Adipocyte (in vitro differentiated cells): ENCODE measurements around the gene WDFY4.

Experiments
- DNase-seq: peaks from one replicate; pipeline ENCODE4 v3.0.0-alpha.2; 2015; ENCODE audit warnings: low read depth
- H3K27me3 ChIP-seq: replicated peaks from 2 replicates; pipeline ENCODE4 v1.7.0; 2013; ENCODE audit warnings: mild to moderate bottlenecking, low read length, moderate library complexity; ENCODE audit not compliant: control insufficient read depth, insufficient read depth
- H3K36me3 ChIP-seq: 2 replicates; pipeline ENCODE4 v1.7.0; 2013; ENCODE audit warnings: low read length, mild to moderate bottlenecking, moderate library complexity; ENCODE audit not compliant: control insufficient read depth, insufficient read depth, severe bottlenecking
- H3K4me1 ChIP-seq: 2 replicates; pipeline ENCODE4 v1.7.0; 2013; ENCODE audit warnings: mild to moderate bottlenecking, low read length, moderate library complexity; ENCODE audit not compliant: control insufficient read depth, insufficient read depth
- H3K4me3 ChIP-seq: 2 replicates; pipeline ENCODE4 v1.7.0; 2013; ENCODE audit warnings: mild to moderate bottlenecking, low read length, moderate library complexity
- H3K9ac ChIP-seq: 2 replicates; pipeline ENCODE4 v1.7.0; 2013; ENCODE audit warnings: mild to moderate bottlenecking, low read length, moderate library complexity
- H3K9me3 ChIP-seq: 2 replicates; pipeline ENCODE4 v1.7.0; 2013; ENCODE audit warnings: mild to moderate bottlenecking, low read length, moderate library complexity; ENCODE audit not compliant: control insufficient read depth

WDFY4 gene

DNA sequence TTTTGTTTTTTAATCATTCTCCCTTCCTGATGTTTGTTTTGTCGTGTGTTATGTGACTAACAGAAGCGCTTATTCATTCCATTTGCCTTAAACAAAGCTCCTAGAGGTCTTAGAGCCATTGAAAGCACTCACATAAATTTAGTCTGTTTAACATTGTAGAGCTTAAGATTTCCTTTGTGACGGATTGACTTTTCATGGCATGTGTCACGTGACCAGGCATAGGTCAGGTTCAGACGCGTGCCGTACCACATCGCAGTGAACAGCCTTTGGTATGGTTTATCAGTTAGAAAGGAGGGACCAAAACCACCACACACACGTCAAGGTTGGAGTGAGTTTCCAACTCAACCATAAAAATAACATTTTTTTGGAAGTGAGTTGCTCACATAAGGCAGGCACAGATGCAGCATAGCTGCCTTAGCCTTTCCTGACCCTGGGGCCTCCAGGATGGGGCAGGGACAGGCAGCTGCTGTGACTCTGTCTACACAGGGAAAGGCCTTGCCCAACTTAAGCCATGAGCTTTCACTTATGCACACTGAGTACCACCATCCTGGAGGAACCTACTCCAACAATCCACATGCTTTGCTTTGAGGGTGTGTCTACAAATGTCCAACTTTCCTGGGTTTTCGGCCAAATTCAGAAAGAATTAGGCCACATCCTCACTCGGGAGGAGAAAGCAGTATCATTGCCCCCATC lies 55.5 kb downstream of the WDFY4 start:
- no peaks in the 10 kb centered on the region for H3K9me3 ChIP-seq
- no peaks in the 10 kb centered on the region for H3K36me3 ChIP-seq
- no peak for DNase-seq
- H3K4me1 ChIP-seq: no peaks in the 10 kb centered on the region
- H3K4me3 ChIP-seq: no peak overlapping the region
- no peak overlapping the region for H3K9ac ChIP-seq
- H3K27me3 ChIP-seq: peaks cover 42% of the 10 kb centered on the region

DNA sequence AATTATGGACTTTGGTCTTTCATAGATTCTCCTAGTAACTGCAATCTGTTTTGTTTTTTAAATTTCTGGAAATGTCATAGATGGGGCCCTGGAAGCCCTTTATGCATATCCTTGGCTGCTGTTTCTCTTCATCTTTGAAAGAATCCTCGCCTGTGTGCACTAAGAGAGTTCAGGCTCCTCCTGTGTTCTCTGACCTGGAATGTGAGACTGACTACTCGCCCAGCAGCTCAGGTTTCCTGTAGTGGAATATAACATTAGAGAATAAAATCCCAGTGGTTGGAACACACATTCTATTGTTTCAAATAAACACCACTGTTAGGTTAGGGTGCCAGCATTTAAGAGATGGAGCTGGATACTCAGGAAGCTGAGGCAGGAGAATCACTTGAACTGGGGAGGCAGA lies 56.3 kb downstream of the WDFY4 start:
- H3K4me1 ChIP-seq: no peaks in the 10 kb centered on the region
- DNase-seq: no peak
- H3K4me3 ChIP-seq: no peak overlapping the region
- peaks cover 38% of the 10 kb centered on the region for H3K27me3 ChIP-seq
- no peaks in the 10 kb centered on the region for H3K9me3 ChIP-seq
- H3K36me3 ChIP-seq: no peaks in the 10 kb centered on the region
- H3K9ac ChIP-seq: no peak overlapping the region

DNA sequence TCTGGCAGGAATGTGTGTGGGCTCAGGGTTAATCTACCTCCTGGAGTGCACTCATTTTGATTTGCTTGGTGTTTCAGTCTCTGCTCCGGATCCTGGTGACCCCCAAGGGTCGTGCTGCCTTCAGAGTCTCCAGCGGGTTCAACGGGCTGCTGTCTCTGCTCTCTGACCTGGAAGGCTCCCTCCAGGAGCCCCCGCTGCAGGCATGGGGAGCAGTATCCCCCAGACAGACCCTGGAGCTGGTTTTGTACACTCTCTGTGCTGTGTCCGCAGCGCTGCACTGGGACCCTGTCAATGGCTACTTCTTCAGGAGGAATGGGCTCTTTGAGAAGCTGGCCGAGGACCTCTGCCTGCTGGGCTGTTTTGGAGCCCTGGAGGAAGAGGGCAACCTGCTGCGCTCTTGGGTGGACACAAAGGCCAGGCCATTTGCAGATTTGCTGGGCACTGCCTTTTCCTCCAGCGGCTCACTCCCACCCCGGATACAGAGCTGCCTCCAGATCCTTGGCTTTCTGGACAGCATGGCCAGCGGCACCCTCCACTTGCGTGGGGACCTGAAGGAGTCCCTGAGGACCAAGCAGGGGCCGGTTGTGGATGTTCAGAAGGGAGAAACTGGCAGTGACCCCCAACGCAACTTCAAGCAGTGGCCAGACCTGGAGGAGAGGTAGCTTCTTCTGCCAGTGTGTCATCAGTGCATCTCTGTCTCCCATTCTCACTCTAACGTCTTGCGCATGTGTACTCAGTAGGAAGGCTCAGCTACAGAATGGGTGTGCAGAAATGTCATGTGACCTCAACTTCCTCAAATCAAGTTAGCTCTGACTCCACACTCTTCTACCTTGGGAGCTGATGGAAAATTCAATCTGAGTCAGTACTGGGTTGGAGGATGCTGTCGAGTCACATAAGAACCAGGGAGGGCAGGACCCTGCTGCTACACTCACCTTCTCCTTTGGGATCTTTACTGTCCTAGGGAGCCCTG lies 58.5 kb downstream of the WDFY4 start:
- Histone ChIP-seq H3K4me1 (no peaks in the 10 kb centered on the region), H3K36me3 (no peaks in the 10 kb centered on the region), H3K27me3 (peaks cover 21% of the 10 kb centered on the region), H3K4me3 (no peak overlapping the region), H3K9ac (no peak overlapping the region), H3K9me3 (peaks cover 14% of the 10 kb centered on the region)
- no peak for DNase-seq

DNA sequence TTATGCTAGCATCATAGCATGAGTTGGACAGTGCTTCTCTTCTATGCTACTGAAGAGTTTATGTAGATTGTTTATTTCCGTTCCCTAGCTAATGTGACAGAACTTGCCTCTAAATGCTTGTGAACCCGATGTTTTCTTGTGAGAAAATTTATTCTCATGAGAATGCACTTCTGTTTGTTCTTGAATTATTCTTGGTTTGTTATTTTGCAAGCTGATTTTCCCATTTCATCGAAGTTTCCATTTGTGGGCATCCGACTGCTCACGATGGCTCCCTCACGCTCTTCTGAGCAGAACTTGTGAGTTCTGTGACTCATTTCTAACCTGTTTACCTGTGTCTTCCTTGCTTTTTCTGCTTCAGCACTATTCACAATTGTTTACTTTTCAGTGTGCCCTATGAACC lies 59.9 kb downstream of the WDFY4 start:
- DNase-seq: no peak
- Histone ChIP-seq H3K36me3 (no peaks in the 10 kb centered on the region), H3K4me1 (no peaks in the 10 kb centered on the region), H3K4me3 (no peak overlapping the region), H3K9ac (no peak overlapping the region), H3K9me3 (peaks cover 14% of the 10 kb centered on the region), H3K27me3 (peaks cover 14% of the 10 kb centered on the region)

DNA sequence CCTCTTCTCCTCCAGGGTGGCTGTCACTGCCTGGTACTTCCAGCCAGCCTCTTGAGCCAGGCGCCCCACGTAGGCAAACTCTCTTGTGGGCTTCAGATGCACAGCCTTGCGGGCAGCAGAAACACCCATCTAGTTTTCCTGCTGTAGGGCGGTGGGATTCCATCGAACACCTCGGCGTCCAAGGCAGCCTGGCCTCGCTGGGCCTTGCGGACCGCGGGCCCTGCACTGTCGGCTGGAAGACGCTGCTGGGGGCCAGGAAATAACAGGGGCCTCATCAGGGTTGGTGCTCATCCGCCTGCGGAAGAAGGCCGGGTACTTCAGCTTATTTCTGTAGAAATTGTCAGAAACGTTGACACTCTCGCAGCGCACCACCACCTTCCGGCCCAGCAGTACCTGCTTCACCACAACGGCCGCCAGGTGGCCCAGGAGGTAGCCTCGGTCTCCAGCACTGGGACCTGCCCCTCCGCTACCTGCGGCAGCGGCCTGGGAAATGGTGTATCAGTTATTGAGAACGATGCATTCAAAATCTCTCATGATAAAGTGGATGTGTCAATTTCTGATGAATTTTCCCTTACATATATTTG lies 61.1 kb downstream of the WDFY4 start:
- H3K4me1 ChIP-seq: no peaks in the 10 kb centered on the region
- peaks cover 14% of the 10 kb centered on the region for H3K9me3 ChIP-seq
- peaks cover 14% of the 10 kb centered on the region for H3K27me3 ChIP-seq
- no peak overlapping the region for H3K9ac ChIP-seq
- no peak for DNase-seq
- no peaks in the 10 kb centered on the region for H3K36me3 ChIP-seq
- H3K4me3 ChIP-seq: no peak overlapping the region

DNA sequence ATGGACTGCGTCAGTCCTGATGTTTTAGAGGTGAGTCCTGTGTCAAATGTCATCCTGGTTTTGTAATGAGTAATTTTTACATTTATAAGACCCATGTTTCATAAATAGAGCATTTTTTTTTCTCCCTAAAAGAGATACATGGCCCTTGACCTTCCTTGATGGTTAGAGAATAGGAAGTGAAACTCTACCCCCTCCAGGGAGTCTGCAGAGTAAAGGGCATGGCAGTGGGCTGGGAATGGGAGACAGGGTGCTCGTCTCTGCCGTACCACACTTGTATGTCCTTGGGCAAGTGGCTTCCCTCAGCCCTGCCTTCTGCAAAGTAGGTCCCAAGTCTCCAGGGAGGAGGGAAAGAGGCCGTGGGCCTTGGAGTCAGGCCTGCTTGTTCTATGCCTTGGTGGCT lies 63.9 kb downstream of the WDFY4 start:
- Histone ChIP-seq H3K9me3 (peaks cover 14% of the 10 kb centered on the region), H3K4me3 (no peak overlapping the region), H3K9ac (no peak overlapping the region), H3K27me3 (peaks cover 13% of the 10 kb centered on the region), H3K36me3 (no peaks in the 10 kb centered on the region), H3K4me1 (no peaks in the 10 kb centered on the region)
- no peak for DNase-seq

DNA sequence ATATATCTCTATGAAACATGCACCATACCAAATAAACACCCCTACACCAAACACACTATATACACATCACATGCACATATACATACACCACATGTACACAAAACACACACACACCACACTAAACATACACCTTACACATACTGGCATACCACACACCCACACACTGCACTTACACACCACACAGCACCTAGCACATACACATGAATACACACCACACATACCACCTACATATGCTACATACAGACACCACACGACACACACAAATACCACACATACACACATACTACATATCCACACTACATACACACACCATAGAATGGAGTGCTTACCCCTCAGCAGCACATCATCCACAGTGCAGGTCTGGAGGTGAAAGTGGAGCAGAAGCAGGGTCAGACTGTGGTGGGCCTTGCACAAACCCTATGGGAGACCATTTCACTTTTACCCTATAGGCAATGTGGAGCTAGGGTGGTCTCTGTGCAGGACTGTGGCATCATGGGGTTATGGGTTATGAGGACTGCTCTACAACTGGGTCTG lies 64.6 kb downstream of the WDFY4 start:
- Histone ChIP-seq H3K27me3 (peaks cover 8% of the 10 kb centered on the region), H3K9me3 (peaks cover 14% of the 10 kb centered on the region), H3K4me1 (no peaks in the 10 kb centered on the region), H3K4me3 (no peak overlapping the region), H3K36me3 (no peaks in the 10 kb centered on the region), H3K9ac (no peak overlapping the region)
- no peak for DNase-seq

DNA sequence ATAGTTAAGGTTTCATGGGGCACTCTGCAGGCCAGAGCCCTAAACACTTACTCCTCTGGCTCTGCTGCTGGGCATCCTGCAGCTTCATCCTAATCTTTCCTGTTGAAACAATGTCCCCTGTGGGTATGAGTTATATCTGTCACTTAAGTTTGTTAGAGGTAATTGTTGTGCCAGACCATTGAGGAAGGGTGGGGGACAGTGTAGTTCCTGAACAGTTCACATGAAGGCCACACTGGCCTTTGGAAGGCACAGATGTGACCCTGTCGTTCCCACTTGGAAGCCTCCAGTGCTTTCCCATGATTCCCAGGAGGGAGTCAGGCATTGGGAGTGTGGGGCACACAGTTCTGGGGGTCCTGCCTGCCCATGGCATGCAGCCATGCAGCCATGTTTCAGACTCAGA lies 65.3 kb downstream of the WDFY4 start:
- H3K27me3 ChIP-seq: peaks cover 7% of the 10 kb centered on the region
- H3K4me3 ChIP-seq: no peak overlapping the region
- H3K9me3 ChIP-seq: peaks cover 14% of the 10 kb centered on the region
- no peak overlapping the region for H3K9ac ChIP-seq
- no peaks in the 10 kb centered on the region for H3K4me1 ChIP-seq
- DNase-seq: no peak
- H3K36me3 ChIP-seq: no peaks in the 10 kb centered on the region

DNA sequence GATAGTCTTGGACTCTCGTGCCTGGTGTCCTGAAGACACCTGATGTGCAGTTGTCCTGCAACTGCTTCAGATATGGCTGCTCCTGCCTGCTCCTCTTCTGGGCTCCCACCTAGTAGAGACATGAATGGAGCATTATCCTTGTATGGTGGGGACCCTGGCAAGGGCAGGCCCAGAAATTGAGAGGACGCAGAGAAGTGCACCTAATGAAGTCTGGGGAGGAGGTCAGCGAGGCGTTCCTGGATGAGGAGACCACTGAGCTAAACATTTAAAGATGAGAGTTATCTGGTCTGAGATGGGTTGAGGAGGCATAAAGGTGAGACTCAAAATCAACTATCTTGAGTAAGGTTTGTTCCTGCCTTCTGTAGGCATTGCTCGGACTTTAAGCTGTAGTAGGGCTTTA lies 66.3 kb downstream of the WDFY4 start:
- DNase-seq: no peak
- Histone ChIP-seq H3K4me1 (no peaks in the 10 kb centered on the region), H3K9ac (no peak overlapping the region), H3K4me3 (no peak overlapping the region), H3K36me3 (no peaks in the 10 kb centered on the region), H3K27me3 (peaks cover 4% of the 10 kb centered on the region), H3K9me3 (peaks cover 14% of the 10 kb centered on the region)

DNA sequence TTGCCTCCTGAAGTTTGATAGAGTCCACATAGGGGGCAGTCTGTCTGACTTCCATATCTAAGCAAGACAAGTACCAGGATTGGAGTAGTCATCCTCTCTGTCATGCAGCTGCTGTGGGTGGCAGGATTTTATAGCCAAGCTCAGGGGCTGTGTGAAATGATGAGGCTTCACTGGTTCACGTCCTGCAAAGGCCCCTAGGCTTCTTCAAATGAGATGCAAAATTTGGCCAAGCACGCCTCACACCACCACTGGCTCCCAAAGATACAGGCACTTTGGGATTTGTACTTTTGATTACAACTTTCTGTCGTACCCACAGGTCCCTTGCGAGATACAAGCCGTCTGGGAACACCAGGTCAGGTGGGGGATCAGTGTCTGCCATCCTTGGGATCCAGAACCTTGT lies 67.1 kb downstream of the WDFY4 start:
- Histone ChIP-seq H3K4me1 (no peaks in the 10 kb centered on the region), H3K9ac (no peak overlapping the region), H3K9me3 (peaks cover 12% of the 10 kb centered on the region), H3K36me3 (no peaks in the 10 kb centered on the region), H3K27me3 (peaks cover 4% of the 10 kb centered on the region), H3K4me3 (no peak overlapping the region)
- no peak for DNase-seq

DNA sequence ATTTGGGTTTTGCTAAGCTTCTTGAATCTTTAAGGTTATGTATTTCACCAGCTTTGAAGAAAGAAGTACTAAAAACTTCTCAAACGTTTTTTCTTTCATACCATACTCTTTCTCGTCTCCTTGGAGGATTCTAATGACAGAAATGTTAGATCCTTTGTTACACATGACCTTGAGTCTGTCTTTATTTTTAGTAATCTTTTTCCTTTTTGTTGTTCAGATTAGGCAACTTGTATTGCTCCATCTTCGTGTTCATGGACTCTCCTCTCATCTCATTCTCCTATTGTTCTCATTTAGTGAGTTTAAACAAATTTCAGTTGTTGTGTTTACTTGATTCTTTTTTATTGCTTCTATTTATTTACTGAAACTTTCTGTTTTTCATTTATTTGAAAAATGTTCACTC lies 73.7 kb downstream of the WDFY4 start:
- Histone ChIP-seq H3K4me3 (no peak overlapping the region), H3K27me3 (peaks cover 21% of the 10 kb centered on the region), H3K4me1 (no peaks in the 10 kb centered on the region), H3K36me3 (no peaks in the 10 kb centered on the region), H3K9me3 (no peaks in the 10 kb centered on the region), H3K9ac (no peak overlapping the region)
- no peak for DNase-seq
